ENCODE measurements around the gene CAMK4. TPM values are rescaled to one million over a fixed set of nuclear protein-coding genes. Genes with fewer than 3 reads are reported as not detected.

Gene CAMK4
- total RNA-seq, 1 donor from 2014 or later = 3.0 TPM

- no peak for DNase-seq (ENCODE audit: low spot score)
Measured at GRCh38 chr5:111532886-111533582, 308.9 kb downstream of the CAMK4 start.

DNA sequence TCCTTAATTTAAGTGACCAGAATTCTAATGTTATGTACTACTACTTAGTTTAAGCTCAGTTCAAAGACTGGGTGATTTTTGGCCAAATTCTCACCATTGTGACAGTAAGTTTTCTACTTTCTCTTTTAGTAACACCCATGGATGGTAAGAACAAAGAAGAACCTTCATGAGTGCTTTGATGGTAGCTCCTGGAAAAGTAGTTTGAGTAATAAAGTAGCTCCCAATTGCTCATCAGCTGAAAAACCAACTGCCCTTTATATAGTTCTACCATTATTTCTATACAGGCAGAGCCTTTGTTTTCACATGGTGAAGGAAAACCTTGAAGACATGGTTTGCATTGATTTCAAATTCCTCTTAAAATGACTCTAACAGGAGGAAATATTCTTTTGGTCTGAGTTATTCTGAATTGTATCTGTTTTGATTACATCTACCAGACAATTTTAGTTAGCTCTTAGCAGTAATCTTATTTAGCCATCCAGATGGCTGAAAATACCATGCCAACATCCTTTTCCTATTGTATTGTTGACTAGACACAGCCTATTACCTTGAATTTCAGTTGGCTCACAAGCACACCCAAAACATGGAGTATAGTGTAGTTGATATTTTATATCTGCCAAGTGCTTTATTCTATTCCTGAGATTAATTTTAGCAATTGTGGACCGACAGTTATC lies 311.8 kb downstream of the CAMK4 start:
- no peak for DNase-seq (ENCODE audit: low spot score)

DNA sequence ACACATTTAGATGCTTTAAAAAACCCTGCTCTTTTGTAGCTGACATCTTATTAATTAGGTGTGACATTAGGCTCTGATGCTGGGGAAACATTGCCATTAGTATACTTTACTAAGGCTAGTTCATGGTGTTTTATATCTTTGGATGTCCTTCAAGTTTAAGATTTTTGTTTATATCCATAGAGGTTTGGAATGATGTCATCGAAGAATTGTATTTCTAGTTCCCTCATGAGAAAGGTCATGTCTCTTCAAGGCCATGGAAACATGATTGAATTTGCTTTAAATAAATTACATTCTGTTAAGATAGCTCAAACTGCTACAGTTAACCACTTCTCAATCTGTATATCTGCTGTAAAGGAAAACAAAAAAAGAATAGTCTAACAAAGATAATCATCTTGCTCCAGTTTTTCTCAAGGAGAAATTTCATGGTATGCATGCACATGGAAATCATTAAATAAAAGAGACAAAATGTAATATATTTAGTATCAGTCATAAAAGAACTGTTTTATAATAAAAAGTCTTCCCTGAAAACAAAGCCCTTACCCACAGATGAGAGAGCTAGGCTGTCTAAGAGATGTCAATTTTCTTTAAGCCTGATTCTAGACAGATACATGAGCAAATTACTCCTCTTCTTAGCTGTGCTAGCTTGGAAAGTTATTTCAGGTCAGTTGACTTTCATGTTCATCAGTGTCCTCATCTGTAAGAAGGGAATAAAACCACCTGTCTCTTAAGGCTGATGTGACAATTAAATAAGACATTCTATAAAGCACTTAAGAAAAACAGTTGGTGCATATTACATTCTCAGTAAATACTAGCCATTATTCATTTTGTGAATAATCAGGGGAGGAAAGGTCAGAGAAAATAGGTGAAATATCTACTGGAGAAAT lies 313.2 kb downstream of the CAMK4 start:
- DNase-seq (ENCODE audit: low spot score) = no peak

Other genes with a start within 250 kb of the CAMK4 start
- 2.0 TPM for gene TSLP, start 152.7 kb upstream of the CAMK4 start, total RNA-seq
- gene WDR36, start 132.0 kb upstream of the CAMK4 start, total RNA-seq = 33.9 TPM